ENCODE measurements around the gene CHAC1. TPM values are rescaled to one million over a fixed set of nuclear protein-coding genes. Genes with fewer than 3 reads are reported as not detected.

The CHAC1 gene
- total RNA-seq, 1 donor from 2014 or later, result 24.7 TPM

GRCh38 chr15:40908095-40908494 is 45.2 kb upstream of the CHAC1 start:
- H3K27me3 ChIP-seq (ENCODE audit: control insufficient read depth, insufficient read depth, low read length), result no peaks in the 10 kb centered on the region
- no peak for FAIRE-seq
- no peak for DNase-seq (ENCODE audit: low read depth)
- H3K36me3 ChIP-seq (ENCODE audit: control insufficient read depth, insufficient read depth, low read length), result peaks cover 4% of the 10 kb centered on the region
- no peak overlapping the region for H3K4me3 ChIP-seq (ENCODE audit: low read depth, low read length)
- no peak for TF ChIP-seq CTCF (IDR thresholded peaks at IDR 0.05; ENCODE audit: insufficient read depth, low read length, severe bottlenecking)

GRCh38 chr15:40909662-40910630 is 43.3 kb upstream of the CHAC1 start:
- Histone ChIP-seq H3K36me3 (ENCODE audit: control insufficient read depth, insufficient read depth, low read length) (no peaks in the 10 kb centered on the region), H3K4me3 (ENCODE audit: low read depth, low read length) (no peak overlapping the region), H3K27me3 (ENCODE audit: control insufficient read depth, insufficient read depth, low read length) (no peaks in the 10 kb centered on the region)
- FAIRE-seq (no peak), DNase-seq (ENCODE audit: low read depth) (no peak)
- TF ChIP-seq CTCF (IDR thresholded peaks at IDR 0.05; ENCODE audit: insufficient read depth, low read length, severe bottlenecking), result no peak

DNA sequence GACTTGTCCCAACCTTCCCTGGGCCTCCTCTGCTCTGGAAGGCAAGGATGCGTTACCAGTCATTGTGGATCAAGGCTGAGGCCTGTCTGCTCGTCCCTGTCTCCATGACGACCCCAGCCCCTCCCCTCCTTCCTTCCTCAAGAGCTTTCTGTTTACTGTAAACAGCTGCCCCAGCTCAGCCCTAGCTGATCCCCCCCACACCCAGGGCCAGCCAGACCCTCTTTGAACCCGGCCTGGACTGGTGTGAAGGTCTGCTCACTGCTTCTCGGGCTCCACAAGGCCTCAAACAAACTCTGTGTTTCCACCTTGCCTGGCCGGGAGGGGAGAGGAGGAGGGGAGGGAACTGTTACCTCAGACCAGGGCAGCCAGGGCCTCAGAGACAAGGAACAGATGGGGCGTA is 42.1 kb upstream of the CHAC1 start:
- no peaks in the 10 kb centered on the region for H3K36me3 ChIP-seq (ENCODE audit: control insufficient read depth, insufficient read depth, low read length)
- H3K4me3 ChIP-seq (ENCODE audit: low read depth, low read length), result no peak overlapping the region
- TF ChIP-seq CTCF (IDR thresholded peaks at IDR 0.05; ENCODE audit: insufficient read depth, low read length, severe bottlenecking), result no peak
- H3K27me3 ChIP-seq (ENCODE audit: control insufficient read depth, insufficient read depth, low read length), result no peaks in the 10 kb centered on the region
- DNase-seq (ENCODE audit: low read depth) (no peak), FAIRE-seq (no peak)

- no peaks in the 10 kb centered on the region for H3K27me3 ChIP-seq (ENCODE audit: control insufficient read depth, insufficient read depth, low read length)
- no peaks in the 10 kb centered on the region for H3K36me3 ChIP-seq (ENCODE audit: control insufficient read depth, insufficient read depth, low read length)
- FAIRE-seq, result peak; percentile 66
- DNase-seq (ENCODE audit: low read depth), result peak; percentile 52
- no peak overlapping the region for H3K4me3 ChIP-seq (ENCODE audit: low read depth, low read length)
- TF ChIP-seq CTCF (IDR thresholded peaks at IDR 0.05; ENCODE audit: insufficient read depth, low read length, severe bottlenecking), result no peak
Observed at GRCh38 chr15:40911693-40912092, 41.6 kb upstream of the CHAC1 start.

DNA sequence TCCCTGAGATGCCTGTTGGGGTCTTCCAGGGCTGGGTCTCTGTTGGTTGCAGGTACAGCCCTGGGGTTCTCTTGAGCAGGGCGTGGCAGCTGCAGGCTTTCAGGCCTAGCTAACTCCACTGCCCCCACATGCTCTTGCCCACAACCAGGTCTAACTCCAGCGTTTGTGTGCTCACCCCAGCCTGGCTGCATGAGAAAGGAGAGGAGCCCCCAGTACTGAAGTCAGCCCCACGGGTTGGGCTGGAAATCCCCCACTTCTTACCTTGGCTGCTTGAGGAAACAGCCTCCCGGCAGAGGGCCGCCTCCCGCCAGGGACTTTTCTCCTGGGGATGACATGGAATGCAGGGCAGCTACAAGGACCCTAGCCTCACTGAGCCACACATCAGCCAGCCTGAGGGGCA is 40.8 kb upstream of the CHAC1 start:
- Histone ChIP-seq H3K27me3 (ENCODE audit: control insufficient read depth, insufficient read depth, low read length) (no peaks in the 10 kb centered on the region), H3K36me3 (ENCODE audit: control insufficient read depth, insufficient read depth, low read length) (no peaks in the 10 kb centered on the region), H3K4me3 (ENCODE audit: low read depth, low read length) (no peak overlapping the region)
- DNase-seq (ENCODE audit: low read depth) (no peak), FAIRE-seq (no peak)
- TF ChIP-seq CTCF (IDR thresholded peaks at IDR 0.05; ENCODE audit: insufficient read depth, low read length, severe bottlenecking), result no peak
